Cardiac fibroblast (primary cell): ENCODE measurements around the gene TARDBP.
"Not testable (repeated sequence)": the region's sequence is repeated elsewhere in the genome, so short reads cannot be mapped to it uniquely, and the experiment has no call there.

Experiments used
- DNase-seq, 2 donors: peaks; one replicate each; pipeline versions ENCODE4 v3.0.0 to v3.0.0-alpha.2; 2010; ENCODE audit warnings: low read depth in 2 of 2
- H3K4me3 ChIP-seq, 2 donors: replicated peaks in 1 of 2; 1 replicate in 1 of 2; 2 replicates in 1 of 2; pipeline ENCODE4 v1.5.1; 2011; ENCODE audit warnings: low read depth in 2 of 2, low read length in 2 of 2, mild to moderate bottlenecking in 2 of 2, moderate library complexity in 1 of 2
- CTCF ChIP-seq: IDR thresholded peaks from one replicate; pipeline ENCODE4 v1.5.1; 2011; ENCODE audit warnings: low read depth, mild to moderate bottlenecking, low read length, inconsistent platforms

TARDBP gene

GRCh38 chr1:11065796-11066195, 53.3 kb downstream of the TARDBP start:
- H3K4me3 ChIP-seq = no peak overlapping the region
- no peak for DNase-seq
- no peak for TF ChIP-seq CTCF

GRCh38 chr1:11067716-11068599, 55.5 kb downstream of the TARDBP start:
- no peak for DNase-seq
- no peak for TF ChIP-seq CTCF
- H3K4me3 ChIP-seq = no peak overlapping the region

- H3K4me3 ChIP-seq = no peak overlapping the region
- TF ChIP-seq CTCF = no peak
- no peak for DNase-seq
Measured at GRCh38 chr1:11068600-11069473, 56.4 kb downstream of the TARDBP start.

GRCh38 chr1:11070876-11071275, 58.4 kb downstream of the TARDBP start:
- TF ChIP-seq CTCF = no peak
- no peak overlapping the region for H3K4me3 ChIP-seq
- DNase-seq = no peak

- DNase-seq = no peak
- no peak overlapping the region for H3K4me3 ChIP-seq
- TF ChIP-seq CTCF = no peak
Measured at GRCh38 chr1:11071463-11072215, 59.2 kb downstream of the TARDBP start.

GRCh38 chr1:11072216-11072917, 59.9 kb downstream of the TARDBP start:
- no peak for TF ChIP-seq CTCF
- no peak overlapping the region for H3K4me3 ChIP-seq
- DNase-seq = no peak

- H3K4me3 ChIP-seq = not testable (repeated sequence)
Measured at GRCh38 chr1:11073398-11073797, 60.9 kb downstream of the TARDBP start.

More at GRCh38 chr1:11073398-11073797, 60.9 kb downstream of the TARDBP start:
- DNase-seq = not testable (repeated sequence)
